ENCODE results near the gene PAOX.

Gene PAOX

DNA sequence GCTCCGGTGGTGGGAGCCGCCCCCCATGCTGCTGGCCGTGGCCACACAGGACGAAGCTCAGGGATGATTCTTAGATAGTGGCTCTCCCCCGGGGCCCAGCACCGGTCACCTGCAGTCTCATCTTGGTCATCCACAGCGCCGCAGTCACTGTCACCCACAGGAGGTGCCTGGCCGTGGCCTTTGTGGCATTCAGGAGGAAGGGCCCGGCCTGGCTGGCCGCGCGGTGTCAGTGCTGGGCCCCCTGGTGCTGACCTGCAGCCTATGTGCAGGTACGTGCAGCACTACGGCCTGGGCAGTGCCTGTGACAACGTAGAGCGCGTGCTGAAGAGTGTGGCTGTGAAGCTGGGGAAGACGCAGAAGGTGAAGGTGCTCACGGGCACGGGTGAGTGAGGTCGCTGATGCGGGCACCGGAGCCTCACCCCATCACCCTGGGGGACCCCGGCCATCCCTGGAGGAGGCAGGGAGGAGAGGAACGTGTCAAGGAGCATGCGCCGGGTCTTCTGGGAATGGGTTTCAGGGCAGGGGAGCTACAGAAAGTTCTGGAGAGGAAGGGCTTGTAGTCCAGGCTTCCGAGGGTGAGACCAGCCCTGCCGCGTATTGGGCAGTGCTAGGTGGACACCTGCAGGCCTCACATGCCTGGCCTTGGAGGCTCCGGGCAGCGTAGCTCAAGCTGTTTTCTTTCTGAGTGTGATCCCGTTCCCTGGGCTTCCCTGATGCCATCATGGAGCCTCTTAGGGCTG lies 40.3 kb downstream of the PAOX start:
- H3K27ac ChIP-seq (ENCODE audit: insufficient read depth in 1 of 2, low read depth in 1 of 2, low read length in 2 of 2, poor library complexity in 1 of 2, severe bottlenecking in 2 of 2), result no peak overlapping the region
- no peak overlapping the region for H3K4me3 ChIP-seq (ENCODE audit: control insufficient read depth in 1 of 7, extremely low read depth in 1 of 7, insufficient read depth in 4 of 7, low read depth in 2 of 7, low read length in 6 of 7)
- peaks cover 0 to 8% (median 4%) of the 10 kb centered on the region in 5 experiments for H3K9me3 ChIP-seq (ENCODE audit: control extremely low read depth in 1 of 5, control insufficient read depth in 4 of 5, insufficient read depth in 2 of 5, low read depth in 1 of 5, low read length in 4 of 5)
- ChIA-PET CTCF (no interaction called here), POLR2A (interaction anchor here (0.6 kb wide), 1 partner anchor 1427 kb away, joined by 4 read pairs; no protein-coding TSS in a partner anchor)
- peaks cover 0 to 42% (median 24%) of the 10 kb centered on the region in 4 experiments for H3K36me3 ChIP-seq (ENCODE audit: control insufficient read depth in 4 of 4, insufficient read depth in 4 of 4, low read length in 3 of 4)
- no peak for DNase-seq
- 94% methylated on average over 29 of the region's 34 CpGs for WGBS (ENCODE audit: insufficient coverage)
- H3K4me1 ChIP-seq (ENCODE audit: control extremely low read depth in 1 of 4, control insufficient read depth in 4 of 4, insufficient read depth in 4 of 4, low read length in 3 of 4), result peaks cover 0 to 8% (median 3%) of the 10 kb centered on the region in 4 experiments
- H3K27me3 ChIP-seq (replicated peaks in 2 of 5; ENCODE audit: control insufficient read depth in 4 of 5, insufficient read depth in 5 of 5, low read length in 4 of 5), result peaks cover 0 to 24% (median 9%) of the 10 kb centered on the region in 5 experiments

GRCh38 chr10:133420028-133420427 lies 41.0 kb downstream of the PAOX start:
- CTCF ChIA-PET, result no interaction called here
- Histone ChIP-seq H3K27ac (ENCODE audit: insufficient read depth in 1 of 2, low read depth in 1 of 2, low read length in 2 of 2, poor library complexity in 1 of 2, severe bottlenecking in 2 of 2) (no peak overlapping the region), H3K9me3 (ENCODE audit: control extremely low read depth in 1 of 5, control insufficient read depth in 4 of 5, insufficient read depth in 2 of 5, low read depth in 1 of 5, low read length in 4 of 5) (peaks cover 0 to 8% (median 4%) of the 10 kb centered on the region in 5 experiments), H3K4me3 (ENCODE audit: control insufficient read depth in 1 of 7, extremely low read depth in 1 of 7, insufficient read depth in 4 of 7, low read depth in 2 of 7, low read length in 6 of 7) (no peak overlapping the region), H3K4me1 (ENCODE audit: control extremely low read depth in 1 of 4, control insufficient read depth in 4 of 4, insufficient read depth in 4 of 4, low read length in 3 of 4) (peaks cover 0 to 8% (median 3%) of the 10 kb centered on the region in 4 experiments), H3K27me3 (replicated peaks in 2 of 5; ENCODE audit: control insufficient read depth in 4 of 5, insufficient read depth in 5 of 5, low read length in 4 of 5) (peaks cover 0 to 24% (median 9%) of the 10 kb centered on the region in 5 experiments), H3K36me3 (ENCODE audit: control insufficient read depth in 4 of 4, insufficient read depth in 4 of 4, low read length in 3 of 4) (peaks cover 0 to 42% (median 23%) of the 10 kb centered on the region in 4 experiments)
- 97% methylated on average over 17 of the region's 17 CpGs for WGBS (ENCODE audit: insufficient coverage)
- POLR2A ChIA-PET, result interaction anchor here (0.6 kb wide), 1 partner anchor 1427 kb away, joined by 4 read pairs; no protein-coding TSS in a partner anchor
- DNase-seq, result no peak

DNA sequence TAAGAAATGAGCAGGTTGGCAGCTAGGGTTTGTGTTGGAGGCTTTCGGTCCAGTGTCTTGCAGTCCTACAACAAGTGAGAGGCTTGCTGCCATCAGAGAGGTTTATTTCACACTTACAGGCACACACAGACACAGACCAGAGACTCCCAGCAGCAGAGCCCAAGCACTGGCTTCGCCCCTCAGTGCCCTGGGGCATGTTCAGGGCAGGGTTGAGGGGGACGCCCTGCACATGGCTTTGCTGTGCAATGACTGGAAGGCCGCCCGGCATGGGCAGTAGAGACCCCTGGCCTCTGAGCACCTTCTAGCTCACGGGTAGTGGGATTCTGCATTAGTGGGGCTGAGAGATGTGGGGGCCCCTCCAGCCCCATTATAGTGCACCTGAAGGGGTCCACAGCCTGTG lies 41.5 kb downstream of the PAOX start:
- ChIA-PET CTCF (no interaction called here), POLR2A (no interaction called here)
- Histone ChIP-seq H3K4me3 (ENCODE audit: control insufficient read depth in 1 of 7, extremely low read depth in 1 of 7, insufficient read depth in 4 of 7, low read depth in 2 of 7, low read length in 6 of 7) (no peak overlapping the region), H3K27ac (ENCODE audit: insufficient read depth in 1 of 2, low read depth in 1 of 2, low read length in 2 of 2, poor library complexity in 1 of 2, severe bottlenecking in 2 of 2) (no peak overlapping the region), H3K9me3 (ENCODE audit: control extremely low read depth in 1 of 5, control insufficient read depth in 4 of 5, insufficient read depth in 2 of 5, low read depth in 1 of 5, low read length in 4 of 5) (peaks cover 0 to 4% (median 2%) of the 10 kb centered on the region in 5 experiments), H3K36me3 (ENCODE audit: control insufficient read depth in 4 of 4, insufficient read depth in 4 of 4, low read length in 3 of 4) (peaks cover 0 to 36% (median 18%) of the 10 kb centered on the region in 4 experiments), H3K27me3 (replicated peaks in 2 of 5; ENCODE audit: control insufficient read depth in 4 of 5, insufficient read depth in 5 of 5, low read length in 4 of 5) (peaks cover 0 to 24% (median 9%) of the 10 kb centered on the region in 5 experiments), H3K4me1 (ENCODE audit: control extremely low read depth in 1 of 4, control insufficient read depth in 4 of 4, insufficient read depth in 4 of 4, low read length in 3 of 4) (peaks cover 0 to 8% (median 3%) of the 10 kb centered on the region in 4 experiments)
- no peak for DNase-seq
- 67% methylated on average over 3 of the region's 6 CpGs for WGBS (ENCODE audit: insufficient coverage)

GRCh38 chr10:133421336-133422222 lies 42.5 kb downstream of the PAOX start:
- no peaks in the 10 kb centered on the region for H3K9me3 ChIP-seq (ENCODE audit: control extremely low read depth in 1 of 5, control insufficient read depth in 4 of 5, insufficient read depth in 2 of 5, low read depth in 1 of 5, low read length in 4 of 5)
- no peak overlapping the region for H3K27ac ChIP-seq (ENCODE audit: insufficient read depth in 1 of 2, low read depth in 1 of 2, low read length in 2 of 2, poor library complexity in 1 of 2, severe bottlenecking in 2 of 2)
- peaks cover 0 to 24% (median 9%) of the 10 kb centered on the region in 5 experiments for H3K27me3 ChIP-seq (replicated peaks in 2 of 5; ENCODE audit: control insufficient read depth in 4 of 5, insufficient read depth in 5 of 5, low read length in 4 of 5)
- no peak for DNase-seq
- ChIA-PET POLR2A (interaction anchor here (0.6 kb wide), 1 partner anchor 30 kb away, joined by 6 read pairs; no protein-coding TSS in a partner anchor), CTCF (interaction anchor here (0.8 kb wide), 1 partner anchor 9 kb away, joined by 3 read pairs; no protein-coding TSS in a partner anchor)
- no peak overlapping the region for H3K4me3 ChIP-seq (ENCODE audit: control insufficient read depth in 1 of 7, extremely low read depth in 1 of 7, insufficient read depth in 4 of 7, low read depth in 2 of 7, low read length in 6 of 7)
- H3K4me1 ChIP-seq (ENCODE audit: control extremely low read depth in 1 of 4, control insufficient read depth in 4 of 4, insufficient read depth in 4 of 4, low read length in 3 of 4), result peaks cover 0 to 8% (median 3%) of the 10 kb centered on the region in 4 experiments
- H3K36me3 ChIP-seq (ENCODE audit: control insufficient read depth in 4 of 4, insufficient read depth in 4 of 4, low read length in 3 of 4), result peaks cover 0 to 34% (median 15%) of the 10 kb centered on the region in 4 experiments
- 92% methylated on average over 15 of the region's 17 CpGs for WGBS (ENCODE audit: insufficient coverage)

DNA sequence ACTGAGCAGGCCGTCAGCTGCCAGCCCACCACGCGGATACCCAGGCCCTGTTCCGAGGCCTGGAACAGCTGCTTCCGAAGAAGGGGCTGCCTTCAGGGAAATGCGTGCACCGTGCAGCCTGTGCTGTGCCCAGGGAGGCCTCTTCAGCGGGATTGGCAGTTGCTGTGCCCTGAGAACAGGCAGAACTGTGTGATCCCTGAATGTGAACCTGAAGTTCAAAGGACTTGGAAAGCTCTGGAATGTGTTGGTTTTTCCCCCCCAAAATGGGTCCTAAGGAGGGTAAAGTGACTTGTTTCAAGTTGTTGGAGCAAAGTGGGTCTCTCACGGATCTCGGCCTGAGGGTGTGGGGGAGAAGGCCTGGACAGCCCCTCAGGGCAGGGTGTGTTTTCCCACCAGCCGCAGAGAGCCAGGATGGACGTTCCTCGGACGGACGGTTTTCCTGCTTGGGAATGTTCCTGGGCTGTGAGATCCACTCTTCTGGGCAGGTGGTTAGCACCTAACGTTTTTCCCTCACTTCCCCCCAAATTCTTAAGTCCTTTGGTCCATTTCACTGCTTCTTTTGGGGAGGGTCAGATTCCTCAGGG lies 43.3 kb downstream of the PAOX start:
- H3K4me3 ChIP-seq (ENCODE audit: control insufficient read depth in 1 of 7, extremely low read depth in 1 of 7, insufficient read depth in 4 of 7, low read depth in 2 of 7, low read length in 6 of 7), result no peak overlapping the region
- H3K36me3 ChIP-seq (ENCODE audit: control insufficient read depth in 4 of 4, insufficient read depth in 4 of 4, low read length in 3 of 4), result peaks cover 0 to 34% (median 15%) of the 10 kb centered on the region in 4 experiments
- 97% methylated on average over 15 of the region's 16 CpGs for WGBS (ENCODE audit: insufficient coverage)
- peaks cover 0 to 8% (median 3%) of the 10 kb centered on the region in 4 experiments for H3K4me1 ChIP-seq (ENCODE audit: control extremely low read depth in 1 of 4, control insufficient read depth in 4 of 4, insufficient read depth in 4 of 4, low read length in 3 of 4)
- ChIA-PET CTCF (no interaction called here), POLR2A (no interaction called here)
- no peak overlapping the region for H3K27ac ChIP-seq (ENCODE audit: insufficient read depth in 1 of 2, low read depth in 1 of 2, low read length in 2 of 2, poor library complexity in 1 of 2, severe bottlenecking in 2 of 2)
- H3K27me3 ChIP-seq (replicated peaks in 2 of 5; ENCODE audit: control insufficient read depth in 4 of 5, insufficient read depth in 5 of 5, low read length in 4 of 5), result peaks cover 0 to 24% (median 9%) of the 10 kb centered on the region in 5 experiments
- DNase-seq, result no peak
- no peaks in the 10 kb centered on the region for H3K9me3 ChIP-seq (ENCODE audit: control extremely low read depth in 1 of 5, control insufficient read depth in 4 of 5, insufficient read depth in 2 of 5, low read depth in 1 of 5, low read length in 4 of 5)

DNA sequence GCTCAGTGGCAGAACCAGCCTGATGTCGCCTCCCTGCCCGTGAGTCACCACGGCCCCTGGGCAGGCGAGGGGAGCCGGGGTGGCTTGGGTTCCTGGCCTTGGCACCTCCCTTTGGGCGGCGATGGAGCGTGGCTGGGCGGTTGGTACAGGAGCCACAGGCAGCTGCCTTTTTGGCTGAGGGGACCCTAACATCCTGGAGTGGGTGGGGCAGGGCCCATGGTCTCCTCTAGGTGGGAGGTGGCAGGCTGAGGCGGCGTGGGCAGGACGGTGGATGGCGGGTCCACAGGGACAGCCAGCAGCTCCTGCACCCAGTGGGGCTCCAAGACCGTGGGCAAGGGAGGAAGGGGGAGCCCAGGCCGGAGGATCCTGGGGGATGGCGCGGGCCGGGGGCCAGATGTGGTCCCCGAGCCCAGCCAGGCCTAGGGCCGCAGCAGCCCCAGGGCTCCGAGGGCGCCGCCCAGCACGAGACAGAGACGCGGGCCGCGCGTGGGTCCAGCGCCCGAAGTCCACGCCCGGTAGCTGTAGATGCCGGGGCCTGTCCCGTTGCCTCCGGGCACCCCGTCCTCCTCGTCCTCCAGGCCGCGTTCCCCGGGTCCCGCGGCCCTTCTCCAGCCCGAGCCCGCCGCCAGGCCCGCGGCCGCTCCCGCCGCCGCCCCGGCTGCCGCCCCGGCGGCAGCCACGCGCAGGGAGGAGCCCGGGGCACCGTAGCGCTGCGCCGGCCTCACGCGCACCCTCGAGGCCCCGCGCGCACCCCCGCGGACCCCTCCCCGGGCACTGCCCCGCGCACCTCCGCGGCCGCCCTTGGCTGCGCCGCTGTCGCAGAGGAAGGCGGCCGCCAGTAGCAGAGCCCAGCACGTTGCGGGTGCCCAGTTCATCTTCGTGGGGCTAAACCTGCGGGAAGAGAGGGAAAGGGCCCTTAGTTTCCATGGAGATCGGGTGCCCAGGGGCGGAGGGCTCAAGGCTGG lies 44.0 kb downstream of the PAOX start:
- Histone ChIP-seq H3K27me3 (replicated peaks in 2 of 5; ENCODE audit: control insufficient read depth in 4 of 5, insufficient read depth in 5 of 5, low read length in 4 of 5) (peaks cover 0 to 24% (median 9%) of the 10 kb centered on the region in 5 experiments), H3K4me3 (ENCODE audit: control insufficient read depth in 1 of 7, extremely low read depth in 1 of 7, insufficient read depth in 4 of 7, low read depth in 2 of 7, low read length in 6 of 7) (no peak overlapping the region), H3K27ac (ENCODE audit: insufficient read depth in 1 of 2, low read depth in 1 of 2, low read length in 2 of 2, poor library complexity in 1 of 2, severe bottlenecking in 2 of 2) (no peak overlapping the region), H3K36me3 (ENCODE audit: control insufficient read depth in 4 of 4, insufficient read depth in 4 of 4, low read length in 3 of 4) (peaks cover 0 to 34% (median 15%) of the 10 kb centered on the region in 4 experiments), H3K4me1 (ENCODE audit: control extremely low read depth in 1 of 4, control insufficient read depth in 4 of 4, insufficient read depth in 4 of 4, low read length in 3 of 4) (peaks cover 0 to 8% (median 3%) of the 10 kb centered on the region in 4 experiments), H3K9me3 (ENCODE audit: control extremely low read depth in 1 of 5, control insufficient read depth in 4 of 5, insufficient read depth in 2 of 5, low read depth in 1 of 5, low read length in 4 of 5) (no peaks in the 10 kb centered on the region)
- peak in 2 of 3 donors; percentile 26 to 35 for DNase-seq
- WGBS (ENCODE audit: insufficient coverage), result 24% methylated on average over 65 of the region's 88 CpGs
- ChIA-PET POLR2A (no interaction called here), CTCF (no interaction called here)
